GM18505 (cell line): ENCODE data around the gene SIGLEC14.
A peak's percentile ranks its signal among the peaks of the same experiment; 100 is the strongest.

Experiments used
- ATAC-seq: cut with Tn5 transposase; IDR thresholded peaks from one replicate; pipeline ENCODE4 v1.9.1; 2021; ENCODE audit not compliant: unreplicated experiment
- POLR2A ChIP-seq: IDR thresholded peaks from 4 replicates; pipeline ENCODE4 v1.6.1; 2011; ENCODE audit warnings: borderline replicate concordance; ENCODE audit not compliant: insufficient read depth, insufficient read length; ENCODE audit errors: extremely low read depth

SIGLEC14 gene

DNA sequence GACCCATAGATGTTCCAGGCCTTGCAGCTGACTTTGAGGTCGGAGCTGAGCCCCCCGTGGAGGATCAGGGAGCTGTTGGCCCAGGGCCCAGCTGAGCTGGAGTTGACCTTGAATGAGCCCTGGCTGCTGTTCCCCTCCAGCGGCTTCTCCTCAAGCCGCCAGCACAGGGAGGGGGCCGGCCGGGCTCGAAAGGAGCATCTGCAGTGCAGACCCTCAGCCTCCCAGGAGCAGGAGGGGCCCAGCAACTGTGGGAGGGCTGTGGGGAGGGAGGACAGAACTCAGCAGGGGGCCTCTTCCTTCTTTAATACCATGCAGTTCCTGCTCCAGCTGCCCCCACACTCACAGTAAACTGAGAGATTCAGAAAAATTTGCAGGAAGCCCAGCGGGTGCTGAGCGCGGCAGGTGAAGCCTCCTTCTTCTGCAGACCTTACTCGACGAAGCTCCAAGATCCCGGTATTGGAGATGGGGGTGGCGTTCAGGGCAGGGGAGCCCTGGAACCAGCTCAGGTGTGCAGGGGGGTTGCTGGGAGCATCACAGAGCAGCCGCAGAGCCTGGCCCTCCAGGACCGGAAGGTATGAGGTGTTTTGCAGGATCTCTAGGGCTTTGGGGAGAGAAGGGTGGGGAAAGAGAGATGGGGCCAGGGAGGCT is 19.0 kb downstream of the SIGLEC14 start:
- no peak for TF ChIP-seq POLR2A
- ATAC-seq: no peak

DNA sequence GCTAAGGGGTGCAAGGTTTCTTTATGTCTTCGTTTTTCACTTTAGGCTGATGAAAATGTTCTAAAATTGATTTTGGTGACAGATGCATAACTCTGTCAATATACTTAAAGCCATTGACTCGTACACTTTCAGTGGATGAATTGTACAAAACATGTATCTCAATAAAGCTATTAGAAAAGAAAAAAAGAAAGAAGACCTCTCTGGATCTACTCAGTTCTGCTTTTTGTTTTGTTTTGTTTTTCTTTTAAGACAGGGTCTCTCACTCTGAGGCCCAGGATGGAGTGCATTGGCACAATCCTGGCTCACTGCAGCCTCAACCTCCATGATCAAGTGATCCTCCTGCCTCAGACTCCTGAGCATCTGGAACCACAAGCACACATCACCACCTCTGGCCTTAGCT is 19.9 kb downstream of the SIGLEC14 start:
- TF ChIP-seq POLR2A: no peak
- no peak for ATAC-seq

DNA sequence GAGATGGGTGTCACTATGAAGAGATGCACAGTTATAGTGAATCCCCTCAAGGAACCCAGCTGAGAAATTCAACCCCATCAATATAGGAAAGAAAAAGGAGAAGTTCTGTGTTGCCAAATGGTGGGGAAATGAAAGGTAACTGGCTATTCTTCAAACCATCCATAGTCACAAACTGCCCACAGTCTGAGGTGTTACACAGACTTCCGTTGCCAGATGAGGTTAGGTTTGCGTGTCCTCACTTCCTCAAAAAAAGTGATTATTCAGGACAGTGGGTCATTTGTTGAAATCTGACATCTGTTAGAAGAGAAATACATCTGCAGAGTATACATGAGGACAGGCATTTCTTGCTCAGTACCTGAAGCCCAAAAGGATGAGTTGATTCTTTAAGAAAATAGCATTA is 25.4 kb downstream of the SIGLEC14 start:
- ATAC-seq: peak; percentile 79
- TF ChIP-seq POLR2A: no peak

DNA sequence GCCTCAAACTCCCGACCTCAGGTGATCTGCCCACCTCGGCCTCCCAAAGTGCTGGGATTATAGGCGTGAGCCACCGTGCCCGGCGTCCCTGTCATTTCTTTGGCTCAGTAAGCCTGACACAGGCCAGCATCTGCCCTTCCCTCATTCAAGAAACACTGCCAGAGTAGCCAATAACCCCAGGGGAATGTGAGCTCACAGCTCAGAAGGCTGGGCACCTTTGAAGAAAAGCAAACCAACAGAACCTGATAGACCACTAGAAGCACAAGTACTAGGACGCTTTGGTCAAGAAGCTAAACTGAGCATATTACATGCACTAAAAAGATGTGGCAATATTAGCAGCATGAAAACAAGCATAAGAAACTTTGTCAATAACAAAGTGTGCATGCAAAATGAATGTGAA is 30.6 kb downstream of the SIGLEC14 start:
- ATAC-seq: no peak
- no peak for TF ChIP-seq POLR2A

DNA sequence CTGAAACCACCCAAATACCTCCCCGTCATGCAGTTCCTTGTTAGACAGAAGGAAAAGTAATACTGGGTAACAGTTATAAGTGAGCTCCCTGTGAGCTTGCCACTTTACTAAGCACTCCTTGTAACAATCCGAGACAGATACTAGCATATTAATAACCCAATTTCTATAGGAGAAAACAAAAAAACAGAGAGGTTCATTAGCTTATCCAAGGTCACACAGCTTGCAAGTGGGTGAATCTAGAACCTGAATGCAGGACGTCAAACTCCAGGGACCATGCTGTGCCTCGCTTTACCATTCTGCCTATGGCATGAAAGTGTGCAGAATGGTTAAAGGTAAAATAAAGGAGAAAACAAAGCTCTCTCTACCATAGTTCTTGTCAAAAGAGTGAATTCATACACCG is 31.8 kb downstream of the SIGLEC14 start:
- no peak for TF ChIP-seq POLR2A
- no peak for ATAC-seq

DNA sequence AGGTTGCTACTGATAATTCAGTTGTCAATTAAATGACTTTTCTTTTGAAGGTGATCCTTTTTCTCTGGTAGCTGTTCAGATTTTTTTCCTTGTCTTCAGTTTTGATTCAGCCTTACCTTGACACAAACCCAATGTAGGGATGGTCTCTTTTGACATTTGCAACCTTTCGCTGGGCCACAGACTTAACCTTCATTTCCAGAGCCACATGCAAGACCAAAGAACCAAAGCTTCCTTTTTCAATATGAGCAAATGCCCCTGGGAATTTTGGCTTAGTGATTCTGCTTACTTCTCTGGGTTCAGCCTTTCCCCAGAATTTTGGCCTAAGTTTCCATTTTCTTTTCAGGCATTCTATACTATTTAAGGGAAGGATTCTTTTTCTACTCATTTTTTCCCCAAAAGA is 36.0 kb downstream of the SIGLEC14 start:
- TF ChIP-seq POLR2A: no peak
- ATAC-seq: no peak

DNA sequence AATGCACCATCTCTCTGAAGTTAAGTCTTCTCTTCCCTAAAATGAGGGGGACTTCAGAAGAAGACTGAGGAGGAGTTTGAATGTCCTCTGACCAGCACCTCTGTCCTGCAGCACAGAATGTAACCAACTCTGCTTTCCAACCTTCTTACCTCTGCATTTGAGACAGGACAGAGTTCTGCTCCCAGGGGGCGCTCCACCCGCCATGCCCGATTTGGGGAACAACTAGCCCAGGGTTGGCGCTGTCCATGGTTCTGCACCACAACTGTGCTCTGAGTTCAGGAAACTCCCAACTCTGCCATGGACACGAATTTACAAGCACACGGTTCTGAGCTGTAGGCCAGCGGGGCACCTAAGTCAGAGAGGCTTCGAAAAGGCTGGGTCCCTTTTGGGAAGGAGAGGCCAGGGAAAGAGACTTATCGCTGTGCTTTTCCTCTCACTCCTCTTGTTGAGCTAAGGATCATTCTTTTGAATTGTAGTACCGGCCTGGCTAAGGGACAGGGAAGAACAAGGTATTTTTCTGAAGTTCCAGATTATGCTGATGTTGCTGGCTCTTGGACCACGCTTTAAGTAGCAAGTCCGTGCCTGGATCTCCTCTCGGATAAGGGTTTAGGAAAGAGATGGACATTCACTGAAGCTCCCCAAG is 38.6 kb downstream of the SIGLEC14 start:
- TF ChIP-seq POLR2A: peak; percentile 25
- ATAC-seq: no peak

DNA sequence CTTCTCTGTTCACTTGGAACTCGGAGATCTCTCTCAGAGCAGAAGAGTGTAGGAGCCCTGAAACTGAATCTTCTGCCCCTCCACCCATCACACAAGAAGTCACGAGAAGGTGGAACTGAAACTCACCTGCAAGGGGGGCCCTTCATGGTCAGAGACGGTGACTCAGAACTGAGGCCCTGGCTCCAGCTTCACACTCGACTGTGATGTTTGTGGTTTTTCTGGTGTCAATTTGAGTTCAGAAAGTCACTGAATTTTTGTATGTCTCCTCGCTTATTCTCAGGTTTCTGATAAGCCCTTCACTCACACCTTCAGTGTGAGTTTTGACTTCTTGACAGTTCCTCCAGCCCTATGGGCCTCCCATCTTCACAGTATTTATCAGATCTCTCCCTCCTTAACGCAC is 39.5 kb downstream of the SIGLEC14 start:
- ATAC-seq: peak; percentile 88
- peak; percentile 16 for TF ChIP-seq POLR2A

DNA sequence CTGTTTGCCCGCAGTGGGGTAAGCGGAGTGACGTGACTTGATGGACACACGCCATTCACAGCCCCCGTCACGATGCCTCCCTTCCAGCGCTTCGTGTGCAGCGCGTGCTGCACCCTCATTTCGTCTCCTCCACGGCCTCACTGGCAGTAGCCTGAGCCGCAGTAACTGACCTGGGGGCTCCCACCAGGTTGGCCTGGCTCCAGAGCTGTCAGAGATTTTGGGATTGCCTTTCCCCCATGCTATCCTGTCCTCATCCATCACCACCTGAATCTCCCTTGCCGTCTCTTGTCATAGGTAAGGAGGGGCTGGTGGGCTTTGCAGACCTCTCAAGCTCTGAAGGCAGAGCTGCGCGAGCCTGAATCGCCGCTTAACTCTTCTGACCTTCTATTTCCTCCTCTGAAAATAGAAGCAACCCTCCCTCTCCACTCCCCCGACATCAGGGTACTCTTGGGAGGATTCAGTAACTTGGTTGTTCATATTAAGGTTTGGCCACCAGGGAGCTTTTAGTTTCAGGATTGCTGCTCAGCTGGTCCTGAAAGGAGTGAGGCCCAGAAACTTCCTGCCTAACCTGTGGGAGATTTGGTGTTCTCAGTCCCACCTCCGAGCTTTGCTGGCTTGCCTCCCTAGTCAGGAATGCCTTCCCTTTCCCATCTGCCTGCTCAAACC is 44.3 kb downstream of the SIGLEC14 start:
- ATAC-seq: no peak

DNA sequence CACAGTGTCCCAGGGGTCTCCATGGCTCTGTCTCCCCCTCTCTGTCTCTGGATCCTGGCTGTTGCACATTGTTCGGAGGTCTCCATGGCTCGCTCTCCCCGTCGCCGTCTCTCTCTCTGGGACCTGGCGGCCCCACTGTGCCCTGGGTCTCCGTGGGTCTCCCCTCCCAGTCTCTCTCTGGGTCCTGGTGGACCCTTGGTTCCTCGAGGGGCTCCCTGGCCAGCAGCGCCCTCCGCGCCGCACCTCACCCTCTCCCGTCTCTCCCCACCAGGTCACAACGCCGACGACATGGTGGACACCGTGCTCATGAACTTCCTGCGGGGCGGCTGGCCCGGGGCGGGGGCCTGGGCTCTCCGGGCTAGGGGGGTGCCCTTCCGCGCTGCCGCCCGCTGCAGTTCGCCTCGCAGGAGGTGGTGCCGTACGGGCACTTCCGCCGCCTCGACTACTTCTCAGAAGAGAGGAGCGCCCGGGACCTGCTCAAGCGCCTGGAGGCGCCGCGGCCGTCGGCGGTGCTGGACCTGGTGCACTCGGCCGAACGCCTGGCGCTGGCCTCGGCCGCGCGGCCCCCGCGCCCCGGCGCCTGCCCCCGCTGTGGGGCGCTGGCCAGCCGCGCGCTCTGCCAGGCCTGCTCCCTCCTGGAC is 45.6 kb downstream of the SIGLEC14 start:
- ATAC-seq: no peak
- TF ChIP-seq POLR2A: peak; percentile 44

More for the DNA sequence above, 44.3 kb downstream of the SIGLEC14 start:
- peak; percentile 32 for TF ChIP-seq POLR2A

DNA sequence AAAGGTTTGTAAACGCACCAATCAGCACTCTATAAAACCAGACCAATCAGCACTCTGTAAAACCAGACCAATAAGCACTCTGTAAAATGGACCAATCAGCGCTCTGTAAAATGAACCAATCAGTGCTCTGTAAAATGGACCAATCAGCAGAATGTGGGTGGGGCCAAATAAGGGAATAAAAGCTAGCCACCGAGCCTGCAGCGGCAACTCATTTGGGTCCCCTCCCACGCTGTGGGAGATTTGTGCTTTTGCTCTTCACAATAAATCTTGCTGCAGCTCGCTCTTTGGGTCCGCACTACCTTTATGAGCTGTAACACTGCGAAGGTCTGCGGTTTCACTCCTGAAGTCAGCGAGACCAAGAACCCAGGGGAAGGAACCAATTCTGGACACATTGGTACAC is 47.5 kb downstream of the SIGLEC14 start:
- ATAC-seq: no peak
- no peak for TF ChIP-seq POLR2A

DNA sequence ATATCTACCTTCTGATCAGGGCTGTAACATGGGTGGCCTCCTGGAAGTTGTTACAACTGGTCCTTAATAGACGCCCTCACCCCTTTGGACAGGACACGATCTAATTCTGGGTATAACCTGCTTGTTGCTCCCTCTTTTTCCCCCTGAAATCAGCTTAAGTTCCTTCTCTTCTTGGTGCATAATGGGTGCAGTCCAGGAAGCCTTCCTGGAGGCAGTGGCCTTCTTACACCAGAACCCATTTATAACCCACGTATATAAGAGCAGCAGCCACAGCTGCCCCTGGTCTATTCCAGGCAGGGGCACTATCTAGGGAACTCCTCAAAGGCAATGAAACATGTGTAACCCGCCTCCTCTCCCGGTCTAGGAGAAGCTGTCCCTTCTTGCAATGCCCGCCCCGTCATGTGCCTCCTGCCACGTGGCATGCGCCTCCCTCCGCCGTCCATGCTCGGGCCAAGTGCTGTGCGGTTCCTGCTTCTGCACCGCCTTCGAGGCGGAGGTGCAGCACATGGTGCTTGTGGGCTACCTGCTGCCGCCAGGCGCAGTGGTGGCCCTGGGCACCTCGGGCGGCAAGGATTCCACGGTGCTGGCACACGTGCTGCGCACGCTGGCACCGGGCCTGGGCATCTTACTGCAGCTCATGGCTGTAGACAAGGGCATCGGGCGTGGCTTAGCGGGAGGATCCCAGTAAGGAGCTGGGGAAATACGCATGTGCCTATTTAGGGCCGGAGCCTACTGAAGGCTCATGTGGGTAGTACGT is 48.3 kb downstream of the SIGLEC14 start:
- ATAC-seq: no peak
- TF ChIP-seq POLR2A: no peak

DNA sequence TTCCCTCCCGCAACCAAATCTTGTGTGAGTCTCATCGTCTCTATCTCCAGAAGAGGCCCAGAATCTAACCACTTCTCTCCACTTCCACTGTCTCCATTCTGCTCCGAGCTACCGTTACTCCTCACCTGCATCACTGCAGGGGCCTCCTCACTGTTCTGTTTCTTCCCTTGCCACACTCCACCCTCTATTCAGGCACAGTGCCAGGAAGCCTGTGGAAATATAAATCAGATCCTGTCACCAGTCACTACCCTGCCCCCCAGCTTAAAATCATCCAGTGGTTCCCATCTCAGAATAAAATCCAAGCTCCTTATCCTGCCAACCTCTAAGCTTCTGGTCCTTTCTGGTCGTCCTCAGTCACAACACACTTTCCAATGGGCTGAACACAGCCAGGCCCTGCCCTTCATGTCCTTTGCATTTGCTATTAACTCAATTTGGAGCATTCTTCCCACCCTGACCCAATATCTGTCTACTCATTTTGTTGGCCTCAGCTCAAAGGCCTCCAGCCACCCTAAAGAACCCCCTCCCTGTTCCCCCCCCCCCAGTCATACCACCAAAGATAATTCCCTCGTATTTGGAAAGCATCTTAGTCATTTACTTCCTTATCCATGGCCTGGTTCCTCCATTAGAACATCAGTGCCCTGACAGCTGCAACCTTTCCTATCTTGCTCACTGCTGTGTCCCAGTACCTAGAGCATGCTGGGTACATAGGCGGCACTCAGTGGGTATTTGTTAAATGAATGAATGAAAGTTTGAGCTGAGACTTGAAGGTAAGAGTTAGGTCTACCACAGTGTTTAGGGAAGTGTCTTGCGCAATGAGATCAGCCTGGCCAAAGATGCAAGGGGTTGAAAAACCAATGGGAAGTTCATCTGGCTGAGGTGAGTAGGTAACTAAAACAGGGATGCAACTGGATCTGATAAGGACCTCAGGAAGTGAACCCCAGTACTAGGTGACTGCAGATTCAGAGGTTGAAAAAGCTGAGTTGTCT is 51.1 kb downstream of the SIGLEC14 start:
- TF ChIP-seq POLR2A: no peak

DNA sequence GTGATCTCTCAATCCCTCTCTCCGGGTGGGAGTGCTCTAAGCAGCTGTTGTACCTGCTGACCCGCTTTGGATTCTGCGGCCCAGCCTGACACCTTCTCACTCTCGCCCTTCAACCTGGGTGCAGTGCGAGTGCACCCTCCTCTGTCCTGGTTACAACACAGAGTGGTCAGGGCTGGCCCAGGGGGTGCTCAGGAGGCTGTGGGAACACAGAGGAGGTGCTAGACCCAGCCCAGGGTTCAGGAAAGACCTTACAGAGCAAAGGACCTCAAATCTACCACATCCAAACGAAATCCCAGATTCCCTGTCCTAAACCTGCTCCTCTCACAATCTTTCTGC is 51.9 kb downstream of the SIGLEC14 start:
- TF ChIP-seq POLR2A: no peak
- no peak for ATAC-seq

More for the DNA sequence above, 51.1 kb downstream of the SIGLEC14 start:
- ATAC-seq: no peak
